Frontal cortex (tissue), 4 donors: Measurements from ENCODE around the gene PLEKHM3. TPM values are rescaled to one million over a fixed set of nuclear protein-coding genes. Genes with fewer than 3 reads are reported as not detected.

ENCODE experiments used
- DNase-seq, 2 donors: peaks; one replicate each; pipeline ENCODE4 v3.0.0; 2012; ENCODE audit warnings: low spot score in 2 of 2
- FAIRE-seq: peaks from 2 replicates; lab custom pipeline; 2012; peaks lifted over from hg19 to GRCh38; lab: Jason Lieb, UNC
- total RNA-seq: library from RNA; depleted of rRNA; stranded (reverse); fragments of >200 nt; gene quantifications from one replicate; pipeline ENCODE4 v1.2.3, GENCODE V29; 2014
- donor health status: control.
- donor health status: control.
- donor health status: control.

PLEKHM3 gene
- total RNA-seq, 1 donor from 2014 or later, result 34.6 TPM

- DNase-seq, result no peak
- no peak for FAIRE-seq
These were observed 154.5 kb downstream of the PLEKHM3 start for GRCh38 chr2:207870814-207871213.

- no peak for FAIRE-seq
- no peak for DNase-seq
These were observed 155.2 kb downstream of the PLEKHM3 start for GRCh38 chr2:207869784-207870778.

GRCh38 chr2:207868855-207869596, 156.3 kb downstream of the PLEKHM3 start:
- DNase-seq (no peak), FAIRE-seq (no peak)

- DNase-seq (no peak), FAIRE-seq (no peak)
These were observed 157.4 kb downstream of the PLEKHM3 start for GRCh38 chr2:207867905-207868304.

GRCh38 chr2:207867056-207867455, 158.3 kb downstream of the PLEKHM3 start:
- FAIRE-seq (no peak), DNase-seq (no peak)

GRCh38 chr2:207865210-207865609, 160.1 kb downstream of the PLEKHM3 start:
- no peak for FAIRE-seq
- DNase-seq, result no peak

GRCh38 chr2:207863345-207863744, 162.0 kb downstream of the PLEKHM3 start:
- FAIRE-seq (no peak), DNase-seq (no peak)

DNA sequence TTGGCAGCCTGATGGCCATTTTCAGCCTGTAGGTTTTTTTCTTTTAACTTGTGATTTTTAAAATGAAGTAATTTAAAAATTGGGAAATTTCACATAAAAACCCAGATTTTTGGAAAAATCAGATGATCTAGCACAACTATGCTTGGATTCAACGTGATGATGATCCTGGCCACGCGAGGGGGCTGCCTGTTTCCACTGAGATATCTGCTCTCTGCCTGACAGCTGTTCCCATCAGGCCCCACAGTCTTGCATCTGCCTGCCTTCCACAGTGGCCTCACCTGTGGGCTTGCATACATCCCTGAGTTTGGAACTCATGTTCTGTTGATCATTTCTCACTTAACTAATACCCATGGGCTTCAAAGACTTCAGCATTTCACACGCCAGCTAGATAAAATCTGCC, 163.5 kb downstream of the PLEKHM3 start:
- DNase-seq, result no peak
- FAIRE-seq, result no peak

DNA sequence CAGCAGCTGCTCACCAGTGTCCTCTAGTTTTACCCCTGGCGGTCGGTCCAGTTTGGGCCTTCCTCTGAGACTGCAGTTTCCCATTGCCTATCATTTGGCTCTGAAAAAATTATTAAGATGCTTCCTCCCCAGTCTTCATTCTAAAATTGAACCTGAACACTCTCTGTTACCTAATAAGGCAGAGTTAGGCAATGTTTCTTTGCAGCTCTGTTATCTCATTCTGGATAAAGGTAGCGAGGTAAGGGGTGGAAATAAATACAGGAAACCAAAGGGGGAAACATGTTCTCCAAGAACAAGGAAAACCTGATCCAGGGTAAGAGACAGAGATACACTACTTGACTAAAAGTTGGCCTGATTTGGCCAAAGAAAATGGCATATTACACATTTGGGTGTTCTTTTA, 164.6 kb downstream of the PLEKHM3 start:
- DNase-seq (no peak), FAIRE-seq (no peak)

DNA sequence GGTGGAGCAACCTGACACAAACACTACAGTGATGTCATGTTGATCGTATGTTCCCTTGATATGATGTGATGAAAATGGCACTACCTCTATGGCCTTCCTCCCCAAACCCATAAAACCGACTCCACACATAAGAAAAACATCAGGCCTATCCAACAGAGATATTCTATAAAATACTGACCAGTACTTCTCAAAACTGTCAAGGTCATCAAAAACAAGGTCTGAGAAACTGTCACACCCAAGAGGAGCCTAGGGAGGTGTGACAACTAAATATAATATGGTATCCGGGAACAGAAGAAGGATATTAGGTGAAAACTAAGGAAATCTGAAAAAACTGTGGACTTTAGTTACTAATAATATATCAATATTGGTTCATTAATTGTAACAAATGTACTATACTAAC, 169.7 kb downstream of the PLEKHM3 start:
- FAIRE-seq (no peak), DNase-seq (no peak)

DNA sequence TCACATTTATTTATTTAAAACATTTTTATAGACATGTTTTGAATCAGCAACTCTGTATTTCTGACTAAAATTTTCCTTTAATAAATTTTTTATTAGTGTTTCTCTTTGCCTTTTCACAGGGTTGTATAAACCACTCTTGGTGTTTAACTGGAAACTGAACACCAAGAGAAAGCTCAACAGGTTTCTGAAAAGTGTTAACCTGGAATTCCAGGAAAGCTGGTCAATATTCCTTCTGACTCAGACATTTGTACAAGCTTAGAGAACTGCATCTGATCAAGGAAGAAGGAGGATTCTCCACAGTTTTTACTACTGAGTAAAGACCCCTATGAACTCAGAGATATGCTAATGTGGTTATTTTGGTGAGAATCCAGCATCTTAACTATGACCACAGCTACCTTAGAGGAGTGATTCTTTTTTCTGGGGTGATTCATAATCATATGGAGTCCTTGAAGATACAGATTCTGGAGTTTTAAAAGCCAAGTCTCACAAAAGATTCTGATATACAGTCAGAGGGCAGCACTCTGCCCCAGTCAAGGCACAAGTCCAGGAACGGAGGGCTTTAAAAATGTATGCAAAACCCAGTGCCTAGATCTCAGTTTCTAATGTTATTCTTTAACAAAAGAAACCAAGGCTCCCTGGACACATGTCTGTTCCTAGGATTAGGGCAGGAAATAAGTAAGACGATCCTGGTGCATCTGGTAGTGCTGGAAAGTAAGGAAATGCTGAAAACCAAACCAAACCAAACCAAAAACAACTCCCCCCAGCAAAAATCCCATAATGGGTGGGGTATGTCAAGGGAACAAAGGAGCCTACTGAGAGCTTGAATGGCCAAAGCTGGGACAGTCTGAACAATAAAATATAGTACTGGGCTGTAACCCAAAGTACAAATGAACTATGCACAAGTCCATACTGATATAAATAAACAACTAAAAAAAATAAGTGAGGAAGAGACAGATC, 170.6 kb downstream of the PLEKHM3 start:
- no peak for DNase-seq
- peak; percentile 88 for FAIRE-seq

DNA sequence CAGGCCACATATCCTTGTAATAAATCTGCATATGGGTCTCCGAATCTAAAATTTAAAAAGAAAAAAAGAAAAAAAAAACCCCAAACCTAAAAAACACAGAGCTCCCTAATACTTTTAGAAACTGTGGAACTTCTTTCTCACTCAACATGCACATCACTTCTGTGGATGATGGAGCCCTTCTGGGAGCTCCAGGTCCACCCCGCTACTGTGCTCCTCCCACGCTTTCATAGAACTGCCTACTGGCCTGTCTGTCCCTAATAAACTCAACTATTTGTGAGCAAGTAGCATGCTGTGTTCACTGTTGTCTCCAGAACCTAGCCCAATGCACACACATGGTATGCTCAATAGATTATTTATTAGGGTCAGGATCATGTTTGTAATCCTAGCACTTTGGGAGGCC, 172.5 kb downstream of the PLEKHM3 start:
- no peak for DNase-seq
- no peak for FAIRE-seq

DNA sequence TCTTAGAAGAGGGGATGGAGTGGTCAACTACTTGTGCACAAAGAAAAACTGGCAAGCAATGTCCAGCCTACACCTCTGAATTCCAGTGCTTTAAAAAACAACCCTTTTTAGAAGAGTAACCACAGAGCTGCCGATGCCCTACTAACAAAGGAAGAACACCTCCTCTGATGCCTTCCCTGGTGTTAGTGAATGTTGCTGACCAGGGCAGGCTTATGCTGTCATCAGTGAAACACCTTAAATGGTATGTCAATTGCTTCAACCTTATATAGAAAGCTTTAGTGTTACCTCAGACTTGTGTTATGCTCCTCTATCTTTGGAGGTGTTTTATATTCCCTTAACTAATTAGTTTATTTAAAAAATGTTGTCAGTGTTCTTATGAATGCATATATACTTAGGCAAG, 175.9 kb downstream of the PLEKHM3 start:
- DNase-seq, result no peak
- no peak for FAIRE-seq

DNA sequence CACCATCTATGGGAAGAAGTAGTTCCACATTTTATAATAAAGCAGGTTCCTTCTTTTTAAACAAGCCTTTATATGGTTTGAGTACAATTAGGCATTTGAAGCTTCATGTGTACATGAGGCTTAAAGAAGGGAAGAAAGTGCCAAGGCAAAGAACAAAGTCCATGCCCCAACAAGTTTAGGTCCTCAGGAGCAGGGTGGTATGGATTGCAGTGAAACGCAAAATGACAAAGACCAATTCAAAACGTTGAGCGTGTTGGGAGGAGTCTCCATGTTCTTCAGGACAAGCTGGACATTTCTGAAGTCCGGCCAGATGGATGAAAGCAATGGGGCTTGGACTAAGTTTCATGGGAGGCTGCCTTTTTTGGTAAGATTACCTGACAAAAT, 176.8 kb downstream of the PLEKHM3 start:
- no peak for FAIRE-seq

DNA sequence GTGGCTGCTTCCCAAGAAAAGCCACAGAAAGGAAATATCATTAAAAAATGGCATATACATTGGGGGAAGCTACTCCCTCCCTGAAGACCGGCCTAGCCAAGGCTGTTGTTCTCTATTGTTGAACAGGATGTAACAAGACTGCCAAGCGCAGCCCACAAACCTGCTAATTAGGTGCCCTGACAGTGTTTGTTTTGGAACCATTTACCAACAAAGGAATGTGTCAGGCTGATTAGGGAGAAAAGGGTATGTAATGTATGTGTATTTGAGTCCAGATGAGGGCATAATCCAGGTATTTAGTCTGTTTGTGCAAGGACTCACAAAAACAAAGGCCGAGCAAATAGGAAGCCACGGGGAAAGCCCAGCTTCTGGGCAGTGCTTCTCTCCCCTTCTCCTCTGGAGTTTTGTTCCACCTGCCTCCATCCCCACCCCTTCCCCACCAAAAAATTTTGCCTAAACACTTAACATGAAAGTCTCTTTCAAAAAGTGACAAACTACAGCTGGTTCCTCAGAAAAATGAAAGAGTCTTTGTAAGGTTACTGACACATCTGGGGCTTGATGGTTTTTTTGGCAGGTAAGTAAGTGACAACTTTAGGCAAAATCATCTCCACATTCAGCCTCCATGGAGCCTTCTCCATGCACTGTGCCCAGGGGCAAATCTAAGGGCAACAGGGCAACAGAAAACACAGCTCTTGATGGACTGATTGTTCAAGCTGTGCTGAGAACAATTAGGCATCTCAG, 177.4 kb downstream of the PLEKHM3 start:
- DNase-seq, result no peak
- FAIRE-seq, result no peak

More for the DNA sequence above, 176.8 kb downstream of the PLEKHM3 start:
- DNase-seq, result no peak

DNA sequence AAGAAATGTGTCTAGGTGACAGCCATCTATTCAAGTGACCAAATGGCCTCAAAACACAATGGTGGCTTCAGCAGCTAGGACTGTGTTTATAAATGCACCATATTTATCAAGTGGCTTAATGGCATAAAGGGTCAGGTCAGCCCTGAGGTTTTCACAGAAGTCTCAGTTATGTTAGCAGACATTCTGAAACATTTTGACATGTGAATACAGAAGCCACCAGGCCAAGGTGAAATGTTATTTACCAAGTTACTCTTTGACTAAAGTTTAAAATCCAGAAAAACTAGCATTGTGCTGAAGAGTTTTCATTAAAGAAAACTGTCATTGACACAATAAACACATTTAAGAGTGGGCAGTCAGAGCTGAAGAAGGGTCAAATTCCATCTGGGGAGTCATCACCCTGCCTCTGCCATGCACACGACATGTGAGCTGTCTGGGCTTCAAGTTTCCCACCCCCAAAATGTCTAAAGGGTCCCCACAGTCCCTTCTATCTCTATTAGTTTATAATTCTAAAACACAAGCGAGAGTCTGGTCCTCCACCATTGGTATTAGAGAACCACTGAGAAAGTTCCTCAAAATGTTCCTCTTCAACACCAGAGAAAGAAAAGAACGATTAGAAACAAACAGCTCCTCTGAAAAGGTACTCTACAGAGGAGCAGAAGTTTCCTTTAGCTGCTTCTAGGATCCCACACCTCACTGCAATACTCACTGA, 178.1 kb downstream of the PLEKHM3 start:
- no peak for FAIRE-seq

DNA sequence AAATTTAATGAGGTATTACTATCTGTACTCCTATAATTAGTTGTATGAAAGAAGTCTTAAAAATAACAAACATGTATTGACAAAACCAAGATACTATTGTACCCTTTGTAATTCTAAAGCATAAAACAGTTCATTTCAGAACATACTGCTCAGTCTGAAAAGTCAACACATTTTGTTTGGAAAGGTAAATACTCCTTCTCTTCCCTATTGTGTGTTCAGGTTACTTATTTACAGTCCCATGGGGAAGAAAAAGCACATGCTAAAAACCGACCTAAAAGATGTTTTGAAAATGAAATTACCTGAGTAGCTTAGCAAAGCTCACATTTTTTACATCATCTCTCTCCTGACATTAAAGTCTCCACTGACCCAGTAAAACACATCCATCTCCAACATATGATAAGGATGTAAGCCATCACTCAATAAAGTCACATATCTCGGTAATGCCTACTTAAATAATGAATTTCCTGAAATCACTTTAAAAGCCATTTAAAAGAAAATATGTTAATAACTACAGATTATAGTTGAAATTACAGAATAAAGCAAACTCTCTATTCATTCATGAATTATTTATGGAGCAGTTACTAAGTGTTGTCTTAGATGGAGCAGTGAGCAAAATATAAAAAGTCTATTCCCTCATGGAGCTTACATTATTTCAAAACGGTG, 180.0 kb downstream of the PLEKHM3 start:
- FAIRE-seq, result no peak

More for the DNA sequence above, 178.1 kb downstream of the PLEKHM3 start:
- no peak for DNase-seq

DNA sequence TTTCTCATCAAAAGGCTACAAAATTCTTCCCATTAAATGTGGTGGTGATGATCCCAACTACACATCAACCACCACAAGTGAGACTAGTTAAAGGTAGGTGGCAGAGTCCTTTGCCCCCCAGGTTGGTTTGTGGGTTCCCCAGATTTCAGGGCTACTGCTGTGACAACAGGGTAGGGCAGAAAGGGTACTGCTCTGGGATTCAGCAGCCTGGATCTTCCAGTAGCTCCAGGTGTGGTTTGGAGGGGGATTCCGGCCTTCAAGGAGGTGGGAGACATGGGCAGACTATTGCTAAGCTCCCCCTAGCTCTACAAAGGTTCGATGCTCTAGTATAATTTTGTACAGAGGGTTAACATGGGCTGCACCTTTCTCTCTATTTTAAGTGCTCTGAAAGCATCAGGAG, 180.7 kb downstream of the PLEKHM3 start:
- FAIRE-seq, result no peak

More for the DNA sequence above, 180.0 kb downstream of the PLEKHM3 start:
- no peak for DNase-seq

More for the DNA sequence above, 180.7 kb downstream of the PLEKHM3 start:
- DNase-seq, result no peak
